Measurements from ENCODE around the gene SH3BP2.
A peak's percentile ranks its signal among the peaks of the same experiment; 100 is the strongest.
"Not testable (repeated sequence)": the region's sequence is repeated elsewhere in the genome, so short reads cannot be mapped to it uniquely, and the experiment has no call there.

SH3BP2 gene

GRCh38 chr4:2762486-2763370, 30.2 kb upstream of the SH3BP2 start:
- DNase-seq (ENCODE audit: low read depth in 2 of 2), result not testable (repeated sequence)

DNA sequence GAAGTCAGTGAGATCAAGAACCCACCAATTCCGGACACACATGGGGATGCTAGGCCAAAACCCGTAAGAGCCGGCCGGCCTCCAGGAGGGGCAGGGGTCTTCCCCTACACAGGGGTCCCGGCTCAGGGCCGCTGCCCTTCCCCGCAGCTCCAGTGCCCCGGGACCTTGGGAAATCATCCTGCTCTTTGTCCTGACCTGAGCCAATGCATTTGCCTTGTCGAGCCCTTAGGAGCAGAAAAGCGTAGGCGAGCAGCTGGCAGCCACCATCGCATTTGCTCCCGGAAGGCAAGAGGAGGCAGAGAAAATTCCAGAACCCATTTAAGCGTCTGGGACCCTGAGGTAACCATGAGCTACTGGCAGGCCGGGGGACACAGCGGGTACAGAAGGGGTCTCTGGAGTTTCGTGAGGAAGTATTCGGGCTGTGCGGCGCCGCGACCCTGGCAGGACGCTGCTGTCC, 29.3 kb upstream of the SH3BP2 start:
- DNase-seq (ENCODE audit: low read depth in 2 of 2), result no peak

DNA sequence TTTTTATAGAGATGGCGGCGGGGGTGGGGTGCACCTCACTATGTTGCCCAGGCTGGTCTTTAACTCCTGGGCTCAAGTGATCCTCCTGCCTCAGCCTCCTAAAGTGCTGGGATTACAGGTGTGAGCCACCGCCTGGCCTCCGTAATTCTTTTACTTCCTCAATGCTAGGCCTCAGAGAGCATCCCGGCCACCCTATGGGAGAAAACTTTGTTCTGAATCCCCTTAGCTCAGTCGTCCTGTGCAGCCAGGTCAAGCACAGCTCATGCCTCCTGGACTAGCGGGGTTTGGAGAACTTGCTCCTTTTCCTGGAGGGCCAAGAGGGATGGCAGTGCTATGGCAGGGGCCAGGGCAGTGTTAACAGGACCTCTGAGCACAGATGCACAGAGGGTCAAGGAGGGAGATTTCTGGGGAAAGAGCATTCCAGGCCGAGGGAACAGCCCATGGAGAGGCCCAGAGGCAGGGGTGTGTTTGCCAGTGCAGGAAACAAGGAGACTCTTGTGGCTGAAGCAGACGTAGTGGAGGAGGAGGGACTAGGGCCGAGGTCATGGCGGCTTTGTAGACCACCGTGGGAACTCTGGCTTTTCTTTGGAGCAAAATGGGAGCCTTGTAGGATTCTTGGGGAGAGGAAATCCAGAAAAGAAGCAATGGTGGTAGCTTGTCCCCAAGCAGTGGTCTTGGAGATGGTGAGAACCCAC, 26.9 kb upstream of the SH3BP2 start:
- no peak for DNase-seq (ENCODE audit: low read depth in 2 of 2)

DNA sequence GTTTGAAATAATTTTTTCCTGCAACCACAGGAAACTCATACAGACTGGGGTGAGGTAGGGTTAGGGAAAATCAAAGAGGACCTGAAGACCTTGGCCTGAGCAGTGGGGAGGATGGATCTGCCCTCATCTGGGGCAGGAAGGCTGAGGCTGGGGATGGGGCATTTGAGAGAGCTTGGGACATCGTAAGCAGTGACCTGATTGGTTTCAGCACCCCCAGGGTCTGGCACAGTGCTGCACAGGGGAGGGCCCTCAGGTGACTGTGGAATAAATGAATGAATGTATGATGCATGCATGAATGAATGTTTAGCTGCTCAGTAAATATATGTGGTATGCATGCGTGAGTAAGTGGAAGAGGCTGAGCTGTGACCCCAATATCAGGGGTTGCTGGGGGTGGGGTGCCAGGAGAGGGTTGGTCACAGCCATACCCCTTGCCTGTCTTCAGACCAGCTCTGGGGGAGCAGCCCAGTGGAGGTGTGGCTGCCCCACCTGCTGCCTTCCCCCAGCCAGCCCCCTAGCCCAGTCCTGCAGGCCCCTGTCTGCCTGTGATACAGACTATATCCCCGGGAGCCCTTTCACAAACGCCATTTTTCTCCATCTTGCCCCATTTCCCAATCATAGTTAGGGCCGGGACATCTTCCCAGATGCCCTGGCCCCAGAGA, 25.7 kb upstream of the SH3BP2 start:
- DNase-seq (ENCODE audit: low read depth in 2 of 2), result no peak

DNA sequence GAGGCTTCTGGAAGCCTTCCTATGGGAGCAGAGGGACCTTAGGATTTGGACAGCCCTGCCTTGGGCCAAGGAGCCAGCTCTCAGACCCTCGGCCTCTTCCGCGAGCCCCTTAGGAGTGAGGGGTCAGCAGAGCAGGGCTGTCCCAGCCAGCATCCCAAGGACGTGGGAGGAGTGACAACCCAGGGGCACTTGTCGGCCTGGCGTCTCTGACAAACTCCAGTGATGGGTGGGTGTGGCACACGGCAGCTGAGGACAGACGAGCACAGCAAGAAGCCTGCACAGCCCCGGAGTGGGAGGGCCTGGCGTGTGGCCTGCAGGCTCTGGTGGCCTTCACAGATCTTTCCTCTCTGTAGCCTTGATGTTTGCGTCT, 25.2 kb upstream of the SH3BP2 start:
- DNase-seq (ENCODE audit: low read depth in 2 of 2), result no peak

- no peak for DNase-seq (ENCODE audit: low read depth in 2 of 2)
These were observed 24.8 kb upstream of the SH3BP2 start for GRCh38 chr4:2768124-2768523.

DNA sequence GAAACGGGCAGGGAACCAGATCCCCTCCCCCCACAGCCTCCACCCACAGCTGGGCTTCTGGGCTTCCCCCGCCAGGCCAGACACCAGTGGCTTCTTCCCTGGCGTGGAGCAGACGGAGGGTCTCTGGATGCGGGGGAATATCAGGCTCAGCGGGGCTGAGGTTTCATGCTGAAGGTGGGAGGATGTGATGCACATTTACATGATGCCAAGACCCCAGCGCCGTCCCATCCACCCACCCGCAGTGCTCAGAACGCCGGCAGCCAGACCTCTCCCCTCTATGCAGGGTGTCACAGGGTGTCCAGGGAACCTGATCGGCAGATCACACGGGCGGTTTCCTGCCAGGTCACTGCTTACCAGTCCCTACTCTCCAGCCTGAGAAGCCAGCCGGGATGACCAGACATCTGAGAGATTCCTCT, 24.0 kb upstream of the SH3BP2 start:
- DNase-seq (ENCODE audit: low read depth in 2 of 2), result no peak

DNA sequence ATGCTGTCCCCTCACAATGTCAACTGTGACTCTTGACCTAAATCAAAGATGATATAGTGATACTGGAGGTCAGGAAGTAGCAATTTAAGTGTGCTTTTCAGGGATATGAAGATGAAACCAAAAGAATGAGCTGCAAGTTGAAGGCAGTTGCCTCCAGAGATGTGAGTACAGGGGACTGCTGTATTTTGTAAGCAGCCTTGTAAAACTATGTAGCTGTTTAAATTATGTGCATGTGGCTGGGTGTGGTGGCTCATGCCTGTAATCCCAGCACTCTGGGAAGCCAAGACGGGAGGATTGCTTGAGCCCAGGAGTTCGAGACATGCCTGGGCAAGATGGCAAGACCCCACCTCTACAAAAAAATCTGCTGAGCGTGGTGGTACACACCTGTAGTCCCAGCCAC, 21.6 kb upstream of the SH3BP2 start:
- no peak for DNase-seq (ENCODE audit: low read depth in 2 of 2)

DNA sequence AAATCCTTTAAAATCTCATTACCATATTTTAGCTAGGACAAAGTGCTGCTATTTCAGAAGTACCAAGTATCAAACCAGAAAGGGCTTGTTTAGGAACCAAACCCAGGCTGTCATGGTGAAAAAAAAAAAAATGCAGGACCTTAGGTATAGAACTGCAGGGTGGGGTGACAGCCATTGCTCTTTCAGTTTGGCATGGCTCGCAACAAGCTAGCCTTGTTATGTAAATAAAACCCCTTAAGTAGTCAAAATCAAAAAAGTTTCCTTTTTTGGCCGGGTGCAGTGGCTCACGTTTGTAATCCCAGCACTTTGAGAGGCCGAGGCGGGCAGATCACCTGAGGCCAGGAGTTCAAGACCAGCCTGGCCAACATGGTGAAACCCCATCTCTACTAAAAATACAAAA, 12.2 kb upstream of the SH3BP2 start:
- DNase-seq (ENCODE audit: low read depth in 2 of 2), result not testable (repeated sequence)

DNA sequence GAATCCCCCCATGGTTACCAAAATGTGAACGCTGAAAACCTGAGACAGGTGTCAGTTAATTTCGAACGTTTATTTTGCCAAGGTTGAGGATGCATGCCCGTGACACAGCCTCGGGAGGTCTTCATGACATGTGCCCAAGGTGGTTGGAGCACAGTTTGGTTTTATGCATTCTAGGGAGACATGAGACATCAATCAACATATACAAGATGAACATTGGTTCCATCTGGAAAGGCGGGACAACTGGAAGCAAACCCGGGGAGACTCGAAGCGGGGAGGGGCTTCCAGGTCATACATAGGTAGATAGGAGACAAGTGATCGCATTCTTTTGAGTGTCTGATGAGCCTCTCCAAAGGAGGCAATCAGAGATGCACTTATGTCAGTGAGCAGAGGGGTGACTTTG, 11.0 kb upstream of the SH3BP2 start:
- DNase-seq (ENCODE audit: low read depth in 2 of 2), result no peak

DNA sequence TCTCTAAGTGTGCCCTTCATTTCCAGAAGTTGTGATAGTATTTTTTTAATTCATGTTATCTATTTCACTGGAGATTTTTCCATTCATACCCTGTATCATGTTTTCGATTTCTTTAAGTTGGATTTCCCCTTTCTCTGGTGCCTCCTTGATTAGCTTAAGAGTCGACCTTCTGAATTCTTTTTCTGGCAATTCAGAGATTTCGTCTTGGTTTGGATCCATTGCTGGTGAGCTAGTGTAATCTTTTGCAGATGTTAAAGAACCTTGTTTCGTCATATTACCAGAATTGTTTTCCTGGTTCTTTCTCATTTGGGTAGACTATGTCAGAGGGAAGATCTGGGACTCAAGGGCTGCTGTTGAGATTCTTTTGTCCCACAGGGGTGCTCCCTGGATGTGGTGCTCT, 9.1 kb upstream of the SH3BP2 start:
- DNase-seq (ENCODE audit: low read depth in 2 of 2), result no peak

- peak in 1 of 2 donors; percentile 17 for DNase-seq (ENCODE audit: low read depth in 2 of 2)
These were observed 7.3 kb upstream of the SH3BP2 start for GRCh38 chr4:2785613-2786012.

GRCh38 chr4:2786152-2786671, 6.7 kb upstream of the SH3BP2 start:
- DNase-seq (ENCODE audit: low read depth in 2 of 2), result peak; percentile 82 to 84

- no peak for DNase-seq (ENCODE audit: low read depth in 2 of 2)
These were observed 6.1 kb upstream of the SH3BP2 start for GRCh38 chr4:2786794-2787229.

GRCh38 chr4:2787230-2788100, 5.4 kb upstream of the SH3BP2 start:
- DNase-seq (ENCODE audit: low read depth in 2 of 2), result peak; percentile 75 to 78

DNA sequence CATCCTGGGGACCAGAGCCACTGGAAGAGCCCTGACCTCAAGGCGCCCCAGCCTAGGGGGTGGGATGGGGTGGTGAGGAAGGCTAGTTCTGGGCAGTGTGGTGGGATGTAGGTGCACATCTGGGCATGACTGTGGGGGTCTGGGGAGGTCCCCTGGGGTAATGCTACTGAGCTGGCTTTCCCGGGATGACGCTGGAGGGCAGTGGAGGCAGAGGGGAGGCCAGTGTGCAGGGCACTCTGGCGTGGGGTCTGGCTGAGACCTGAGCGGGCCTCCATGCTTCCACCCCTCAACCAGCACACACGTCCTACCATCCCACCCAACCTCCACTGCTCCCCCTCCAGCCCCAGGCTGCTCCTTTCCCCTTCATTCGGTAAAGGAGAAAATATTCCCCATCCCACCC, 4.8 kb upstream of the SH3BP2 start:
- DNase-seq (ENCODE audit: low read depth in 2 of 2), result no peak

DNA sequence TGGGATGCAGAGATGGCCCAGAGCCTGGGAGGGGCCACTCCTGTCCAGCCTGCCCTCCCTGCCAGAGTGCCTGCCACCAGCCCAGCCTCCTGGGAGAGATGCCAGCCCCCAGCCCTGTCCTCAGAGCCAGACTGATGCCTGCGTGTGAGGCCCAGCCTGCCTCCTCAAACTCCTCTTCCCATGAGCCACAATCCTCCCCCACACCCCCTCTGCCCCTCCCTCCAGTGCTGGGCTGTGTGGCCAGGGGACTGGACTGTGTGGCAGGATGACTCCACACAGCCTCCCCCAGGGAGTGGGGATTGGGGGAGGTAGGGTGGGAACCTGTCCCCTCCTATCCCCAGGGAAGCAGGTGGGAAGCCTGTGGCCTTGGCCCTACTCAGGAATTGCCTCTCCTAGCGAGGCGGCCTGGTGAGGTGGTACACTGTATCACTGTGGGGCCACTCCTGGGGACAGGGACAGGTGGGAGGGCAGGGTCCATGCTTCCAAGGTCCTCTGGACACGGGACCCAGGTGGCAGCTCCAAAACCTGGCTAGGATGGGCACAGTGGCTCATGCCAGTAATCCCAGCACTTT, 4.3 kb upstream of the SH3BP2 start:
- DNase-seq (ENCODE audit: low read depth in 2 of 2), result no peak

DNA sequence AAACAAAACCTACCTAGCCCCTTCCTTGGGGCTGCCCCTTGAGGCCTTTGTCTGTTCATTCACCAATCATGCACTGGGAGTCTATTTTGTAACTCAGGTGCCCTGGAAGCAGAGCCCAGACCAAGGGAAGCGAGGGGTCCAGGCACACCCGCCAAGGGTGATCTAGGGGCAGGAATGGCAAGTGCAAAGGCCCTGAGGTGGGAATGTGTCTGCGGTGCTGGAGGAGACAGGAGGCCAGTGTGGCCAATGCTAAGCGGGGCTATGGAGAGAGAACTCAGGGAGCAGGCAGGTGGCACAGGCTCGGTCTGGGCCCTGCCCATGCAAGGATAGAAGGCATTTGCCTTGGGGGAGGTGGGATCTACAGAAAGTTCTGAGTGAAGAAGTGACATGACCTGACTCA, 3.5 kb upstream of the SH3BP2 start:
- no peak for DNase-seq (ENCODE audit: low read depth in 2 of 2)

DNA sequence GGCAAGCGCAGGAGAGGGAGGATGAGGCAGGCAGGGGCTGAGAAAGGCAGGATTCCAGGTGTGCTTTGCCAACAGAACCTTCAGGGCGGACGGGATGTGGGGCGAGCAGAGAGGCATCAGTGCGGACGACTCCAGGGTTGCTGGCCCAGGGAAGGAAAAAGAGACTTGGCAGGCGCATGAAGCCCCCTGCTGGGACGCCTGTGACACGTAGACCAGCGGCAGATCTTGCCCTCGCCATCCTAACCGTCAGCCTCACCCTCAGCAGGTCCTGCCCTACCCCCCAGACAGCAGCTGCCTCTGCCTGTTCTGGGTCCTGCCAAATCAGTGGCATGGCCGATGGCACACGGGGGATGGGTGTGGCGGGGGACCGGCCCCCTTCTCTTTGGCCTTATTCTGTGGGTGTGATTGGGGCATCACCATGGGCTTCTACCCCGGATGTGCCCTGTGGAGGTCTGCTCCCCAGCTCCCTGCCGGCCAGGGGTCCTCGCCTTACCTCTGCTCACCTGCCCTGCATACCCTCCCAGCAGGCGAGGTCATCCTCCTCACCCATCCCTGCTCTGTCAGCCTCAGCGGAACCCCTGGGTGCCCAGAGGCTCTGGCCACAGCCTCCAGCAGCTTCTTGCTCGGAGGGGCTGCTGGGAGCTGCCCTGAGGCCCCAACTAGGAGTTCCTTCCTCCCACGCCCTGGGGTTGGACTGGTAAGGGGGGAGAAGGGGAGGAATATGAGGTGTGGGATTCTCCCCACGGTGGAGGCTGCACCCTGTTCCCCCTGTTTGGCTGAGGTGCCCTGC, 2.9 kb upstream of the SH3BP2 start:
- DNase-seq (ENCODE audit: low read depth in 2 of 2), result no peak
